IPS-18c (cell line): ENCODE measurements around the gene ATN1.

Experiments
- H3K4me3 ChIP-seq: 2 replicates; pipeline ENCODE4 v1.7.0; 2013; ENCODE audit warnings: low read depth, mild to moderate bottlenecking, low read length, moderate library complexity; ENCODE audit not compliant: insufficient read depth
- H3K9me3 ChIP-seq: one replicate; pipeline ENCODE4 v1.6.1; 2013; ENCODE audit warnings: mild to moderate bottlenecking, low read length, moderate library complexity; ENCODE audit not compliant: control insufficient read depth, insufficient read depth

Gene ATN1

DNA sequence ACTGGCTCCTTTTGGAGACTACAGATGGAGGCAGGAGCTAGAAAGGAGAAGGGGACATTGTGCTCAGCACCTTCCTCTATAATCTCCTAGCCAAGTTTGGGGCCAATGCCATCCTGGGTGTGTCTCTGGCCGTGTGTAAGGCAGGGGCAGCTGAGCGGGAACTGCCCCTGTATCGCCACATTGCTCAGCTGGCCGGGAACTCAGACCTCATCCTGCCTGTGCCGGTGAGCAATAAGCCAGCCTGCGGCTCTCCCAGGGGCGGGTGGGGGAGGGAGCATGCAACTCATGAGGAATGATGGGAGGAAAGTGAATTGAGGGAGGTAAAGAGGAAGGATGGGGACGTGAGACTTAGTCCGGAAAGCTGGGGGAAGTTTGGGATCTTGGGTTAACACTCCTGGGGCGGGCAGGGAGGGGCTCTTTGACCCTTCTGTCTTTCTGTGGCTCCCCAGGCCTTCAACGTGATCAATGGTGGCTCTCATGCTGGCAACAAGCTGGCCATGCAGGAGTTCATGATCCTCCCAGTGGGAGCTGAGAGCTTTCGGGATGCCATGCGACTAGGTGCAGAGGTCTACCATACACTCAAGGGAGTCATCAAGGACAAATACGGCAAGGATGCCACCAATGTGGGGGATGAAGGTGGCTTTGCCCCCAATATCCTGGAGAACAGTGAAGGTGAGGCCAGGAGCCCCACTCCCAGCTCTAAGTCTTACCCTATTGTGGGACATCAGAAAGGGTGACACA, 10.1 kb upstream of the ATN1 start:
- H3K9me3 ChIP-seq: no peaks in the 10 kb centered on the region
- no peak overlapping the region for H3K4me3 ChIP-seq

DNA sequence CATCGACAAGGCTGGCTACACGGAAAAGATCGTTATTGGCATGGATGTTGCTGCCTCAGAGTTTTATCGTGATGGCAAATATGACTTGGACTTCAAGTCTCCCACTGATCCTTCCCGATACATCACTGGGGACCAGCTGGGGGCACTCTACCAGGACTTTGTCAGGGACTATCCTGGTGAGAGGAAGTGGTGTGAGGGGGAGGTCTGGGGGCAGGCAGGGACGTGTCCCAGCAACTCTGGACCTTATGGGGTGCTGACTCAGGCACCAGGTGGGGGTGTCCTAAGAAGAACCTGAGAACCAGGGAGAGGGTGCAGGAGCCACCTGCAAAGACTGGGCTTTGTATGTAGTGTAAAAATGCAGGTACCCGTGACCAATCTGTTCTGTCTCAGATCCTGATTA, 8.2 kb upstream of the ATN1 start:
- no peak overlapping the region for H3K4me3 ChIP-seq

DNA sequence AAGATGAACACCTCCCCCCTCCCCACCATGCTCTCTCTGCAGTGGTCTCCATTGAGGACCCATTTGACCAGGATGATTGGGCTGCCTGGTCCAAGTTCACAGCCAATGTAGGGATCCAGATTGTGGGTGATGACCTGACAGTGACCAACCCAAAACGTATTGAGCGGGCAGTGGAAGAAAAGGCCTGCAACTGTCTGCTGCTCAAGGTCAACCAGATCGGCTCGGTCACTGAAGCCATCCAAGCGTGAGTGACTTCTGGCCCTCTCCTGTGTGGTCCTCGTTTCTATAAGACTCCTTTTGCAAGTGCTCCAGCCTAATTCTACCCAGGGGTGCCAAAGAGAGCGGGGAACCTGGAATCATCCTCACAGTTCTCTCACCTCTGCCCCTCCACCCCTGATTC, 6.2 kb upstream of the ATN1 start:
- Histone ChIP-seq H3K4me3 (no peak overlapping the region), H3K9me3 (no peaks in the 10 kb centered on the region)

More for the DNA sequence above, 8.2 kb upstream of the ATN1 start:
- H3K9me3 ChIP-seq: no peaks in the 10 kb centered on the region

GRCh38 chr12:6921996-6922946, 5.5 kb upstream of the ATN1 start:
- no peaks in the 10 kb centered on the region for H3K9me3 ChIP-seq
- H3K4me3 ChIP-seq: no peak overlapping the region

- Histone ChIP-seq H3K4me3 (no peak overlapping the region), H3K9me3 (no peaks in the 10 kb centered on the region)
These were observed 4.6 kb upstream of the ATN1 start for GRCh38 chr12:6923003-6923732.

DNA sequence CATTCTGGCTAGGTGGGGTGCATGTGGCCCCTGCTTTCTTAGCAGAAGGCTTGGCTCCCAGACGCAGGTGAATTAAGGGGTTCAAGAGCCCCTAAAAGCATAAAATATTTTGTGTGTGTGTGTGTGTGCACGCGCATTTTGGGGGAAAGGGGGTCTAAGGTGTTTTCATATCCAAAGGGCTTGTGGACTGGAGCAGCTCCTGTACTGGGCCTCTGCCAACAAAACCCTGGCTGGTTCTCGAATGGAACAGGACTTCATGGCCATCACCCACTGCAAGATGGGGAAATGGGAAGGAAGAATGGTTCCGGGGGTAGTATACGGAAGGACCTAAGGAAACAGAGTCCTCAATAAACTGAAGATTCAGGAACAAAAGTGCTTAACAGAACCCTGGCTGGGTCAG, 3.9 kb upstream of the ATN1 start:
- Histone ChIP-seq H3K4me3 (no peak overlapping the region), H3K9me3 (no peaks in the 10 kb centered on the region)

DNA sequence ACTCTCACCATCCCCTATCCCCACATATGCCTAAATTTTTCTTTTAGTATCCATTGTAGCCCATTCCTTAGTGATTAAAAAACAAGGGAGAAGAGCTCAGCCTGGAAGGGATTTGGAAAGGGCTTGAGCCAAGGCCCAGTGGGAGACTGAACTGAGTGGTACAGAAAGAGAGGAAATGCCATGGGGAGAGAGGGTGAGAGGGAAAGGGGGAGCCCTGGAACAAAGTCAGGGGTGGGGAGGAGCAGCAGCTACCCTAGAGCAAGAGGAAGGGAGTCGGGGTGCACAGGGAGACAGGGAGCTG, 2.6 kb upstream of the ATN1 start:
- Histone ChIP-seq H3K4me3 (peak overlapping the region; percentile 28; the same call in 1 of the 2 replicates), H3K9me3 (no peaks in the 10 kb centered on the region)

DNA sequence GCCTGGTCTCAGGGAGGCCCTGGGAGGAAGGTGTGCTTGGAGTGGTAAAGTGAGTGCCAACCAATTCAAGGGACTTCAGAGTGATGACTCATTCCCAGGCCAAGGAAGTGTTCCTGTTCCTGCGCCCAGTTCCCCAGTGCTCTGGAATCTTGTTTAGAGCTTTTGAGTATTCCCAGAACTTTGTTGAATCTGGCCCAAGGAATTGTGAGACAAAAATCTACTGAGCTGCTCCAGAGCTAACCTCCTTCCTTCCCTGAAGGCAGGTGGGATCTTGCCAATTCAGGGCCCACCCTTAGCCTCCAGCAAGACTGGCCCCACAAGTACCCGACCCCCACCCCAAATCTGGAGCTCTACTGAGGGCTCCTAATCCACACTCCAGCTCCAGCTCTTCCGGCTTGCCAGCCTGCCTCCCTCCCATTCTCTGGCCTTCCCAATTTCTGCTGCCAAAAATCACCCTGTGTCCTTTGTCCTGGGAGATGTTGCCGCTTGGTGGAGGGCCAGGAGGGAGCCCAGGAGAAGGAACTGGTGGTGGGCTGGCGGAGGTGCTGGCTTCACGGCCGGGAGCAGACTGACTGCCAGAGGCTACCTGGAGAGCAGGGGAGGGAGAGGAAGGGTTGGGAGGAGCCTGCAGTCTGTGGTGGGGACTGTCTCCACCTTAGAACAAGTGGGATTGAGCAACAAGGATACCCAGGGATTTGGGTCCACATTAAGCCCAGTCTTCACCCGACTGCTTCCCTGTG, 2.0 kb upstream of the ATN1 start:
- peak overlapping the region; percentile 64 for H3K4me3 ChIP-seq
- no peaks in the 10 kb centered on the region for H3K9me3 ChIP-seq

DNA sequence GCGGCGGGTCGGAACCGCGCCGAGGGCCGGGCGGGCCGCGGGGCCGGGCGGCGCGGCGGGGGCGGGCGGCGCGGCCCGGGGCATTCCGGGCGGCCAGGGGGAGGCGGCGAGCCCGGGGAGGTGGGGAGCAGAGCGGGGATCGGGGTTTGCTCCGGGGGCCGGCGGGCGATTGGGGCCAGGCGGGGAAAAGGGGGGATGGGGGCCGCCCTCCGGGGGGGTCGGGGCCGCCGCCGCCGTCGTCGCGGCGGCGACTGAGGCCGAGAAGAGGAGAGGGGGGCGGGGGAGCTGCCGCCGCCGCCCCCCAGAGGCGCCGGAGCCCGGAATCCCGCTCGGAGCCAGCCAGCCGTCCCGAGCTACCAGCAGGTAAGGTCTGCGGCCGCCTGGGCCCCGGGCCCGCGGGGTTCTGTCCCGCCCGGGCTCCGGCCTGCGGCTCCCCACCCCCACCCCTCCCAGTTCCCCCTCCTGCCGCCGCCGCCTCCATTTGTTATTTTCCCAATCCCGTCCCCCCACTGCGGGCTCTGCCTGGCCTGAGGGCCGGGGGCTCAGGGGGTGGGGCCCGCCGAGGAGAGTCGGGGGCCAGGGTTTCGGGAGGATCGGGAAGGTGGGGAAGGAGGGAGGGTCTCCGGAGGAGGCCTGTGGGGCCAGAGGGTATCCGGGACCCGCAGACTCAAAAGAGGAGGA, 403 bp downstream of the ATN1 start:
- Histone ChIP-seq H3K4me3 (peak overlapping the region; percentile 93), H3K9me3 (no peaks in the 10 kb centered on the region)

DNA sequence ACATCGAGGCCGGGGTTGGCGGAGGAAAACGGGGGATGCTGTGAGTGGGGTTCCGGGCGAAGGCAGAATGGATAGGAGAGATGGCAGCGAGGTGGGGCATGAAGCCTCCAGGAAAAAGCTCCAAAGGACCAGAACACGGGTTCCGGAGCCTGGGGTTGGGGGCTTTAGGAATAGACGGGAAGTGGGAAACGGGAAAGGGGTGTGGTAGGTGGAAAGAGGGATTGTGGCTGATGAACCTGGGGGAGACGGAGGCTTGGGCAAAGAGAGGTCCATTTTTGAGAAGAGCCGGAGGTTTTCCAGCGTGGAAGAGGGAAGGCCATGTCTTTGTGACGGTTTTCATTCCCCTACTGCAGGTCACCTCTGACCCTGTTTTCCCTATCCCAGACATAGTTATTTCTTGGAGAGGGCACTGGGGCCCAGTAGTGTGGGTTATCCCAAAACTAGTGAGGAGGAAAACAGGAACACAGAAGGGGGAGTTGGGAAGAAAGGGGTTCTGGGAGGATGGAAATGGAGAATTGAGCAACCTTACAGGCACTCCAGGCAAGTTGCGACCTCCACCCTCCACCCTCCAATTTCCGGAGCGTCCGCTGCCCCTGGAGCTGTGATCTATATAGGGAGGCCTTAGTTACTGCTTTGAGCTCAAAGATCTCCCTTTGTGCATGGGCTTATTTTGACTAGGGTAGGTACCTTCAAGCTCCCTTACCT, 1.1 kb downstream of the ATN1 start:
- Histone ChIP-seq H3K9me3 (no peaks in the 10 kb centered on the region), H3K4me3 (peak overlapping the region; percentile 93)

DNA sequence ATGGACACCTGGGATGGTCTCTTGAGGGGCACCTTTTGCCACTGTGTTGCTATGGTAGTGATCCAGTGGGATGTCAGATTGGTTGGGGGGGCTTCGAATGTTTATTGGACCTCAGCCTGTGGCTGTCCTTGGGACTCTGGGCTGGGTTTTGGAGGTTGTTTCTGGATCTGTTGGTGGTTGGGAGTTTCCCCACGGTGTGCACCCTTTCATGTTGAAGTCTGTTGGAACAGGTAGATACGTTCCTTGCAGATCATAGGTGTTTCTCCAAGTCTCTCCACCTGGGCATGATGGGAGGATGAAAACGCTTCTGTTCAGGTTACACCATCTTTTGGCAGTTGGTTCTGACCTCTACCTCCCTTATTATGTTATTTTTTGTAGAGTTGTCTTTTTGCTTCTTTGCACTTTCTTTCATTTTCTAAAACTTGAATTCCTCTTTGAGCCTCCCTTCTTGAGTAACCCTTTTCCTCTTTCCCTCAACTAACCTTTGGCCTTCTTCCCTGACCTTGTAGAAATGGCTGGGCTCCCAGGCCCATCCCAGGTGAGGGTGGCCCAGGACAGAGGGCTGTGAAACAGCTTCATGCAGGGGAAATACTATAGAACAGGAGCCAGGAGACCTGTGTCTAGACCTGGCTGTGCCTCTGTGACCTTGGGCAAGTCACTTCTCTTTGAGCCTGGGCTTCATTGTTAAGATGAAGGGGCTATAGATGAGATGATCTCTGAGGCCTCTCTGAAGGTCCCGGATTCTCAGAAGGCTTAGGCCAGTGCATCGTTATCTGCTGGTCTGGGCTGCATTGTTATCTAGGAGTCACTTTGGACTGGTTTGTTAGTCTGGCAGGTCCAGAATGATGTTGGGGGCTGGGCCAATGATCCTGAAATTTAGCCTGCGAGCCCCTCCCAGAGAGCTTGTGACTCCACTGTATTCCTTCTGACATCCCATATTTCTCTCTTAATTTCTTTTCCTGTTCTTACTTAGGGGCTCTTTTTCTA, 2.0 kb downstream of the ATN1 start:
- H3K4me3 ChIP-seq: peak overlapping the region; percentile 93
- H3K9me3 ChIP-seq: no peaks in the 10 kb centered on the region

- H3K4me3 ChIP-seq: no peak overlapping the region
- no peaks in the 10 kb centered on the region for H3K9me3 ChIP-seq
These were observed 5.0 kb downstream of the ATN1 start for GRCh38 chr12:6932766-6933165.

- H3K4me3 ChIP-seq: no peak overlapping the region
- no peaks in the 10 kb centered on the region for H3K9me3 ChIP-seq
These were observed 6.4 kb downstream of the ATN1 start for GRCh38 chr12:6934110-6934509.

DNA sequence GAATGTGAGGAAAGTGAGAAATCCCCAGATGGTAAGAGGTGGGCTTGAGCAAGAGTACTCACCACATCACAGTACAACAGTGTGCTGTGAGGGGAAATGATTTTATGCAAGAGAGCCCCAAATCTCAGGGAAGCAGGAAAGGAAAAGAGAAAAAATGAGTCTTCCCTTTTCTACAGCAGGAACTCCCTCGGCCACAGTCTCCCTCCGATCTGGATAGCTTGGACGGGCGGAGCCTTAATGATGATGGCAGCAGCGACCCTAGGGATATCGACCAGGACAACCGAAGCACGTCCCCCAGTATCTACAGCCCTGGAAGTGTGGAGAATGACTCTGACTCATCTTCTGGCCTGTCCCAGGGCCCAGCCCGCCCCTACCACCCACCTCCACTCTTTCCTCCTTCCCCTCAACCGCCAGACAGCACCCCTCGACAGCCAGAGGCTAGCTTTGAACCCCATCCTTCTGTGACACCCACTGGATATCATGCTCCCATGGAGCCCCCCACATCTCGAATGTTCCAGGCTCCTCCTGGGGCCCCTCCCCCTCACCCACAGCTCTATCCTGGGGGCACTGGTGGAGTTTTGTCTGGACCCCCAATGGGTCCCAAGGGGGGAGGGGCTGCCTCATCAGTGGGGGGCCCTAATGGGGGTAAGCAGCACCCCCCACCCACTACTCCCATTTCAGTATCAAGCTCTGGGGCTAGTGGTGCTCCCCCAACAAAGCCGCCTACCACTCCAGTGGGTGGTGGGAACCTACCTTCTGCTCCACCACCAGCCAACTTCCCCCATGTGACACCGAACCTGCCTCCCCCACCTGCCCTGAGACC, 7.8 kb downstream of the ATN1 start:
- Histone ChIP-seq H3K4me3 (no peak overlapping the region), H3K9me3 (no peaks in the 10 kb centered on the region)
